HL-60 (cell line): ENCODE results near the gene TSPAN2.

Experiments used
- DNase-seq, 2 experiments: peaks; one replicate each; pipeline ENCODE4 v3.0.0-alpha.2; 2010 to 2020; ENCODE audit warnings: low read depth in 1 of 2, low spot score in 1 of 2
- H3K27ac ChIP-seq: fragments of 250-450 bp; sonication (Bioruptor Pico); replicated peaks from 2 replicates; pipeline ENCODE4 v1.5.1; 2020; ENCODE audit warnings: mild to moderate bottlenecking, moderate library complexity
- H3K27me3 ChIP-seq: fragments of 250-450 bp; sonication (Bioruptor Pico); 2 replicates; pipeline ENCODE4 v1.5.1; 2021; ENCODE audit warnings: mild to moderate bottlenecking, moderate library complexity; ENCODE audit not compliant: insufficient read depth, poor library complexity, severe bottlenecking
- H3K4me3 ChIP-seq: replicated peaks from 2 replicates; pipeline ENCODE4 v1.5.1; 2011; ENCODE audit warnings: mild to moderate bottlenecking, control low read depth, low read length; ENCODE audit not compliant: insufficient read depth
- GABPA ChIP-seq: IDR thresholded peaks from 2 replicates; pipeline ENCODE4 v1.6.1; 2012; ENCODE audit warnings: low read depth
- POLR2AphosphoS5 ChIP-seq: IDR thresholded peaks from 2 replicates; pipeline ENCODE4 v1.6.1; 2012; ENCODE audit warnings: low read depth
- SPI1 ChIP-seq: IDR thresholded peaks from 2 replicates; pipeline ENCODE4 v1.6.1; 2012; ENCODE audit warnings: low read depth, mild to moderate bottlenecking, borderline replicate concordance
- TF ChIP-seq, protein P1 (sequence below): IDR thresholded peaks from one replicate; pipeline ENCODE4 v1.5.1; 2011; ENCODE audit warnings: low read length, control low read depth, inconsistent platforms; ENCODE audit not compliant: insufficient read depth
- TF ChIP-seq, protein P2 (sequence below): IDR thresholded peaks from 2 replicates; pipeline ENCODE4 v1.6.1; 2012; ENCODE audit warnings: low read depth; ENCODE audit not compliant: insufficient replicate concordance

Gene TSPAN2

DNA sequence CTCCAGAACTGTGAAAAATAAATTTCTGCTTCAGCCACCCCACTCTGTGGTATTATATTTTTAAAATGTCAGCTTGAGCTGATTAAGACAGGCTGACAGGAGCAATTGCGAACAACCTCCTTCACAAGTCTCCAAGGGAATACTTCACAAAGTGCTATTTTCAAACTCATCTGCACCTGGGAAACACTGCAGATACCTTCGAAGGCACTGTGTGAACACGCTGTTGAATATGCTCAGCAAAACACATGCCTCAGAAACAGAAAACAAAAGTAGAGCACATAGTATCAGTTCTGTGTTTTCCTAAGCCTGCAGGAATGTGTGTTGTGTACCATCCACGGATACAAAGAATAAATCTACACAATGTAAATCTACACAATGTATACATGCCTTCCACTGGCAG is 10.6 kb downstream of the TSPAN2 start:
- Histone ChIP-seq H3K27ac (no peak overlapping the region), H3K27me3 (no peaks in the 10 kb centered on the region), H3K4me3 (no peak overlapping the region)
- DNase-seq, result no peak
- TF ChIP-seq SPI1 (no peak), POLR2AphosphoS5 (no peak), GABPA (no peak)
- TF ChIP-seq, protein P1, sequence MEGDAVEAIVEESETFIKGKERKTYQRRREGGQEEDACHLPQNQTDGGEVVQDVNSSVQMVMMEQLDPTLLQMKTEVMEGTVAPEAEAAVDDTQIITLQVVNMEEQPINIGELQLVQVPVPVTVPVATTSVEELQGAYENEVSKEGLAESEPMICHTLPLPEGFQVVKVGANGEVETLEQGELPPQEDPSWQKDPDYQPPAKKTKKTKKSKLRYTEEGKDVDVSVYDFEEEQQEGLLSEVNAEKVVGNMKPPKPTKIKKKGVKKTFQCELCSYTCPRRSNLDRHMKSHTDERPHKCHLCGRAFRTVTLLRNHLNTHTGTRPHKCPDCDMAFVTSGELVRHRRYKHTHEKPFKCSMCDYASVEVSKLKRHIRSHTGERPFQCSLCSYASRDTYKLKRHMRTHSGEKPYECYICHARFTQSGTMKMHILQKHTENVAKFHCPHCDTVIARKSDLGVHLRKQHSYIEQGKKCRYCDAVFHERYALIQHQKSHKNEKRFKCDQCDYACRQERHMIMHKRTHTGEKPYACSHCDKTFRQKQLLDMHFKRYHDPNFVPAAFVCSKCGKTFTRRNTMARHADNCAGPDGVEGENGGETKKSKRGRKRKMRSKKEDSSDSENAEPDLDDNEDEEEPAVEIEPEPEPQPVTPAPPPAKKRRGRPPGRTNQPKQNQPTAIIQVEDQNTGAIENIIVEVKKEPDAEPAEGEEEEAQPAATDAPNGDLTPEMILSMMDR, result no peak
- TF ChIP-seq, protein P2, sequence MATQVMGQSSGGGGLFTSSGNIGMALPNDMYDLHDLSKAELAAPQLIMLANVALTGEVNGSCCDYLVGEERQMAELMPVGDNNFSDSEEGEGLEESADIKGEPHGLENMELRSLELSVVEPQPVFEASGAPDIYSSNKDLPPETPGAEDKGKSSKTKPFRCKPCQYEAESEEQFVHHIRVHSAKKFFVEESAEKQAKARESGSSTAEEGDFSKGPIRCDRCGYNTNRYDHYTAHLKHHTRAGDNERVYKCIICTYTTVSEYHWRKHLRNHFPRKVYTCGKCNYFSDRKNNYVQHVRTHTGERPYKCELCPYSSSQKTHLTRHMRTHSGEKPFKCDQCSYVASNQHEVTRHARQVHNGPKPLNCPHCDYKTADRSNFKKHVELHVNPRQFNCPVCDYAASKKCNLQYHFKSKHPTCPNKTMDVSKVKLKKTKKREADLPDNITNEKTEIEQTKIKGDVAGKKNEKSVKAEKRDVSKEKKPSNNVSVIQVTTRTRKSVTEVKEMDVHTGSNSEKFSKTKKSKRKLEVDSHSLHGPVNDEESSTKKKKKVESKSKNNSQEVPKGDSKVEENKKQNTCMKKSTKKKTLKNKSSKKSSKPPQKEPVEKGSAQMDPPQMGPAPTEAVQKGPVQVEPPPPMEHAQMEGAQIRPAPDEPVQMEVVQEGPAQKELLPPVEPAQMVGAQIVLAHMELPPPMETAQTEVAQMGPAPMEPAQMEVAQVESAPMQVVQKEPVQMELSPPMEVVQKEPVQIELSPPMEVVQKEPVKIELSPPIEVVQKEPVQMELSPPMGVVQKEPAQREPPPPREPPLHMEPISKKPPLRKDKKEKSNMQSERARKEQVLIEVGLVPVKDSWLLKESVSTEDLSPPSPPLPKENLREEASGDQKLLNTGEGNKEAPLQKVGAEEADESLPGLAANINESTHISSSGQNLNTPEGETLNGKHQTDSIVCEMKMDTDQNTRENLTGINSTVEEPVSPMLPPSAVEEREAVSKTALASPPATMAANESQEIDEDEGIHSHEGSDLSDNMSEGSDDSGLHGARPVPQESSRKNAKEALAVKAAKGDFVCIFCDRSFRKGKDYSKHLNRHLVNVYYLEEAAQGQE, result no peak

DNA sequence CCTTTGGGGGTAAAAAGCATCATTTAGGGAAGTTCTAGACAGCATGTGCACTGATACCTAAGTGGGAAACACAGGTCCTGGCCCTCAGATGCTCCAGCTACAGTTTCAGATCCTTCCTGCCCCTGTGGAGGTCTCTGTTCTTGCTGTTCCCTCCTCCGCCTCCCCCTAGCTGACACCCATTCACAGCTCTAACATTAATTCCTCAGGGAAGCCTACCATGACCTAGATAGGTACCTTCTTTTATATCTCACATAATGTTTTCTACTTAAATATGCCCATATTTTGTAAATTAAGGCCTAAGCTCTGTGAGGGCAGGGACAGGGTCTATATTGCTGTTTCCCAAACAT is 11.3 kb downstream of the TSPAN2 start:
- no peak for TF ChIP-seq SPI1
- no peak for TF ChIP-seq GABPA
- TF ChIP-seq, protein P1, result no peak
- Histone ChIP-seq H3K27ac (no peak overlapping the region), H3K4me3 (no peak overlapping the region), H3K27me3 (no peaks in the 10 kb centered on the region)
- DNase-seq, result no peak

DNA sequence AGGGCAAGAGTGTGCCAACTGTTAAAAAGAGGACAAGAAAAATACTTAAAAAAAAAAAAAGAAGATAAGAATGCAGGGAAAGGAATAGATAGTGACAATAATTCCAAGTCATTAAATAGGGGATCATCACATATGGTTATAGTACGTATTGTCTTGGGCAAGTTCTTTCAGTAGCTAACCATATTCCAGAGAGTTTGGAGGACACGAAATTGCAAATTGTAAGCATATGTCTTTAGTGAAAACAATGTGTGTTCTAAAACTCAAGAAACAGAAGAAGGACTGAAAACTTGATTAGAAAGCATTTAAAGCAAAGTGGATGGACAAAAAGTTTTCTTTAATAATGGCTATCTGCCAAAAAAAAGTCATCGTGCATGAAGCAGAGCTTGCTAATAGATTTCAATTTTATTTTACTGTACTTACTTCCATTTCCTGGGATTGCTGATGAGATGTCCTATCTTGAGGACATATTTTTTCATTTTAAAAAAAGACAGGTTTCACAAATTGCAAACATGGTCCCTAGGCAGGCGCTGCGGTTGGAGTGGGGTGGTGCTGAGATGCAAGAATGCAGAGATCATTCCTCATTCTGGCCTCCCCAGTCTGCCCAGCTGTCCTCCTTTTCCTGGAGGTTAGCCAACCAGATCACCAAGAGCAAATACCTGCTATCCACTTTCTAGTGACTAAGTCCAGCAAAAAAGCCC is 11.9 kb downstream of the TSPAN2 start:
- Histone ChIP-seq H3K27ac (no peak overlapping the region), H3K27me3 (no peaks in the 10 kb centered on the region), H3K4me3 (no peak overlapping the region)
- TF ChIP-seq POLR2AphosphoS5 (no peak), SPI1 (no peak), GABPA (no peak)
- TF ChIP-seq, protein P2, result no peak
- TF ChIP-seq, protein P1, result no peak
- DNase-seq, result no peak

DNA sequence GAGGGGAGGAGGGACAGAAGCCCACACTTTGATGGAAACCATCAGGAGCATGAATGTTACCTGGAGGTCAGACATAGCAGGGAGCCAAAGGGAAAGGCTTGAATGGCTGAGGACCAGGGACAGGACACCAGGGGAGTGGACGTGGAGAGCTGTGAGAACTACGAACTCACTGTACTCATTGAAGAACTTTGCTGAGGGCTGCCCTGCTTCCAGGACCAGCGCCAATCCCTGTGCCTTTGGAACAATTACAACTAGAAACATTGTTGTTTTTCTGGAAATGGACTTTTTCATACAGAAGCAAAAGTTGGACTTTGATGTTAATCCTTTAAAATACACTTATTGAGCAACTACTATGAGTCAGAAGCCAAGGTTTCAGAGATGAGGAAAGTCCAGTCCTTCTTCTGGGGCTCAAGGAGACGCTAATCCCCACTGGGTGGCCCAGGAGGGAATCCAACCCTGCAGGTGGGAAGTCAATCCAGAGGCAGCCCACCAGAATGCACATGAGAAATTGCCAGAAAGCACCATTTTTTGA is 12.9 kb downstream of the TSPAN2 start:
- TF ChIP-seq GABPA, result no peak
- TF ChIP-seq SPI1, result no peak
- no peak for TF ChIP-seq POLR2AphosphoS5
- TF ChIP-seq, protein P2, result no peak
- TF ChIP-seq, protein P1, result no peak
- no peak for DNase-seq
- no peak overlapping the region for H3K4me3 ChIP-seq
- H3K27me3 ChIP-seq, result no peaks in the 10 kb centered on the region
- no peak overlapping the region for H3K27ac ChIP-seq
